ENCODE measurements around the gene RASGRP2.
A peak's percentile ranks its signal among the peaks of the same experiment; 100 is the strongest.

RASGRP2 gene

DNA sequence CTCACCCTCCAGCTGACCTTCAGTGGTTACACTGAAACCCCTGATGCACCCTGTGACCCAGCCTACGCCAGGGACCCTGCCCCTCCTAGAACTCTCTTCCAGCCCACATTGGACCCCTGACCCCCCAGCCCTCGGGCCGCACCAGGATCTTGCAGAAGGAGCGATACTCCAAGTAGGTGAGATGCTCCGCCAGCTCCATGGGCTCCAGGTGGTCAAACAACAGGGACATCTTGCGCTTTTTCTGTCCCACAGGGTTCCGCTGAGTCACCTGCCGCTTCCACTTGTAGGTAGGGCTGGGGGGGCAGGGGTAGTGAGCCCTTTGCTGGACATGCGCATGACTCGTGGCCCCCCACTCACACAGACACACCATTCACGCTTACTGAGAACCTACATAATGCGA lies 4.1 kb downstream of the RASGRP2 start:
- no peak for ATAC-seq
- no peak for DNase-seq

DNA sequence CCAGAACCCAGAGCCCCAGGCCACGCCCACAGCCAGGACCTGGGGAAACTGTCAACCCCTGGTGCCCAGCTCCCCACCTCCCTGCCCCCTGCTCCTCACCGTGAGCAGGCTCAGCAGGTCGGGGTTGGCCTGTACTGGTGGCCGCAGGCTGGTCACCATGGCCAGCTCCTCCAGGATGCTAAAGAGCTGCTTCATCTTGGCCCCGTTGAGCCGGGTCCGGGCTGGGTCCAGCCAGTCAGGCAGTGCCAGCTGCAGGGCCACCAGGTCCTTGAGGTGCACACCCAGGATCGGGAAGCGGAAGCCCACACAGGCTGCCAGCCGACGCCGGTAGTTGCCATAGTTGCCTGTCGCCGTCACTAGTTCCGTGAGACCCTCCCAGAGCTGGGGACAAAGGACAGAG lies 7.3 kb downstream of the RASGRP2 start:
- no peak for DNase-seq
- no peak for ATAC-seq

DNA sequence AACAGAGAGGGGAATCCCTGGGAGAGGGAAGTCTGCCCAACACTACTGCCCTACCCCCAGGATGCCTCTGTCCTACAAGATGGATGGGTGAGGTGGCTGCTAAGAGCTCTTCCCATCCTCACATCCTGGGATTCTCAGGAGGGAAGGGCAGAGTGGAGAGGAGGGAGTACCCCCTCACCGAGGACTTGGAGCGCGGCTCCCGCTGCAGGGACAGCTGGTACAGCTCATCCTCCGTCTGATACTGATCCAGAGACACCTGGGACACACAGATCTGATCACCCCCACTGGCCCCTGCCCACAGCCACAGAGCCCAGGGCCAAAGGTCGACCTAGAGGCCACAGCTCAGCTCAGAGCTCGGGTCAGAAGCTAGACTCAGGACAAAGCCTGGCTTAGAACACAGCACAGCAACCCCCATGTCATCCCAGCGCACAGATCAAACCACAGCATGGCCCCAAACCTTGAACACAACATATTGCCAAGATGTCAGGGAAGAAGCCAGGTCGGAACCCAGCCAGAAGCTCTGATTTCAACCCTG lies 8.2 kb downstream of the RASGRP2 start:
- no peak for ATAC-seq
- no peak for DNase-seq

DNA sequence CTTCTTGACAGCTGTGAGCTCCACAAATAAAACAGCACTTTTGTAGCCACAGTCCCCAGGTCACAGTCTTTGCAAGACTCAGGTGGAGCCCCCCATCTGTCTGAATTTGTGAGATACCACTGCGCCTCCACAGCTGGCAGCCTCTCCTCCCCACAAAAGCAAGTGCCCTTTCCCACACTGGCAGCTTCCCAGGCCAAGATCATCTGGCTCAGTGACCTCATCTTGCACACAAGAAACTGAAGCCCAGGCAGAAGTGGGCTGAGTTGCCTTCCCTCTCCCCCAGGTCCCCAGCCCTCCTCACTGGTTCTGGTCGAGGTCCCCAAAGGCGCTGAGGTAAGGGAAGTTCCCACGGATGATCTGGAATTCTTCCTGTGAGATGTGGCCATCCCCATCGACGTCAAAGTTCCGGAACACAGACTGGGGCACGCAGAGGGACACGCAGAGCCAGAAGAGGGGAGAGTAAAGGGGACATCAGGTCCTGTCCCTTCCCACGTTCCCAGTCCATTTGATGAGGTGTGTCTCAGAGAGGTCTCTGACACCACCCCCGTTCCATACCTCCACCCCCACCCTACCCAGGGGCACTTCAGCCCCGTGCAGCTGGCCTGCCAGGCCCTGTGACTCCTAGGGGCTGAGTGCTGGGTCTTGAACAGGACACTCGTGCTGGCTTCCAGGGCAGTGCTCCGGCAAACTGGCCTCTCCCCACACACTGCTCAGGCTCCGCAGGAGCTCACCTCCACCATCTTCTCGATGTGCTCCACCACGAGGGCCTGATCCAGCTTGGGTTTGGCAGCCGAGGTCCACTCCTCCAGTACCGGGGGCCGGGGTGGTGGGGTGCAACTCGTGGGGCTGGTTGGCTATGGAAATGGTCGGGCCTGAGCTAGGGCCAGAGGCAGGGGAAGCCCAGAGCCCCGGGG lies 8.9 kb downstream of the RASGRP2 start:
- peak; percentile 15 for ATAC-seq
- no peak for DNase-seq

GRCh38 chr11:64731601-64732000 lies 12.3 kb downstream of the RASGRP2 start:
- no peak for DNase-seq
- ATAC-seq = no peak

DNA sequence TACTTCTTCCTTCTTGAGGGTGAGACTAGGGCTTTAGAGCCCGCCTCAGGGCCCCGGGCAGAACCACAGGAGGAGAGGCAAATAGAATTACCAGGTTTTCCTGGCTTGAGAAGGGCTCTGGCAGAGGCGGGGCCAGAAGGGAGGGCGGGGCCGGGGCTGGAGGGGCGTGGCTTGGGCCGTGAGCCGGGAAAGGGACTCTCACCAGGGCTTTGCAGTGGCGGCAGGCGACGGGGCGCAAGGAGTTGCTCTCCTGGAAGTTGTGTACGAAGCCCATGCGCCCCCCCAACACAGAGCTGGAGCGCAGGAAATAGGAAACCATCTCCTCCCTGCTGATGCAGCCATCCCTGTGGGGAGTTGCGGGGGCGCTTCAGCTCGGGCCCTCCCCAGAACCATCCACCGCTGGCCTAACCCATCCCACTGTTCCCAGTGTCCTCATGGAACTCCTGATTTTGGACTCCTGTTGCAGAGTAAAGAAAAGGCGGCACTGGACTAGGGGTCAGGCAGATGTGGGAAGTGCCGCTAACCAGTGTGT lies 14.0 kb downstream of the RASGRP2 start:
- no peak for ATAC-seq
- DNase-seq = peak; percentile 39

DNA sequence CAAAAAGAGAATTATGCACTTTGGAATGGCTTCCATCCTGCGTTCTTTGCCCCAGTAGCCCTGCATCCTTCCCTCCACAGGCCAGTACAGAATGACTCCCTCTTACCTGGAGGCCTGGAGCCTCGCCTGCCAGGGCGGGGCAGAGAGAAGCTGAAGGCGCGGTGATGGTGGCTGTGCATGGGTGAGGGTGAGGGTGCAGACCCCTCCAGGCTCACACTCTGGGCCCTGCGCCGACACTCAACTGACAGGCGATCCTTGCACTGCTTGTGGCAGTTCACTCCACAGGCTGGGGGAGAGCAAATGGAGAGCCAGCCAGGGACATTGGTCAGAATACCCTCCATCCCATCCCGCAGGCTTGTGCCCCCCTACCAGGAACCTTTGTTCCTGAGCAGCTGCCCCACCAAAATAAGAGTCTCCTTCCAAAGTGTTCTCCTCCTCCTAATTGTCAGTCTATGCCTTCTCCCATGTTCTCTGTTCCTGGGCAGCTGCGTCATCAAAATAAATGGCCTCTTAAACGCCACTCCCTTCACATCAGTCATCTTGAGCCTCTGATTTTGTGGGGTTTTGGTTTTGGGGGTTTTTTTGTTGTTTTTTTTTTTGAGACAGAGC lies 15.1 kb downstream of the RASGRP2 start:
- DNase-seq = no peak
- ATAC-seq = no peak

DNA sequence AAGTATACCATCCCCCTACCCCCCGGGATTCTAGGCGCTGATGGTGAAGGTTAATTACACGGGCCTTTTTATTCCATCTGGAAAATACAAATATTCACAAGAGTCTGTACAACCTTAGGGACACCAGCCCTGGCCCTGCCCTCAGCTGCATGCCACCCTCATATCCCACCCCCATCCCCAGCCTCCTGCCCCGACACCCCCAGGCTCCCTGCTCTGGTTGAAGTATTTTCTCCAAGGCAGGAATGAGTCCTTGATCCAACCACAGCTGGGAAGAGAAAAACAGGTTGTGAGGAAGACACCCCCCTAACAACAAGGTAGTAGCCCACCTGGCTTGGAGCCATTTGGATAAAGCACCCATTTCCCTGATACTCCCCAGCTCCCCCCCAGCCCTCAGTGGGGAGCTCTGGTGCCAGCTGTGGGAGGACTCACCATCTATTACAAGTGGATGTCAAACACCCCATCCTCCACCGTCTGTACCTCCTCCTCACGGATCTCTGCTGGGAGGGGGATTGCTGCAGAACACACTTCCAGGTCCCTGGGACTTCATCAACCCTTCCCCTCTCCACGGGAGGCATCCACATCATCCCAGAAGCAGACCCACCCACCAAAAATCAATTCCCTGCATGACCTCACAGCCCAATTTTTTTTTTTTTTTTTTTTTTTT lies 16.9 kb downstream of the RASGRP2 start:
- DNase-seq (no peak), ATAC-seq (no peak)

GRCh38 chr11:64726211-64726641 lies 17.7 kb downstream of the RASGRP2 start:
- no peak for DNase-seq
- ATAC-seq = no peak

- DNase-seq (no peak), ATAC-seq (no peak)
Measured at GRCh38 chr11:64724863-64725532, 18.9 kb downstream of the RASGRP2 start.

DNA sequence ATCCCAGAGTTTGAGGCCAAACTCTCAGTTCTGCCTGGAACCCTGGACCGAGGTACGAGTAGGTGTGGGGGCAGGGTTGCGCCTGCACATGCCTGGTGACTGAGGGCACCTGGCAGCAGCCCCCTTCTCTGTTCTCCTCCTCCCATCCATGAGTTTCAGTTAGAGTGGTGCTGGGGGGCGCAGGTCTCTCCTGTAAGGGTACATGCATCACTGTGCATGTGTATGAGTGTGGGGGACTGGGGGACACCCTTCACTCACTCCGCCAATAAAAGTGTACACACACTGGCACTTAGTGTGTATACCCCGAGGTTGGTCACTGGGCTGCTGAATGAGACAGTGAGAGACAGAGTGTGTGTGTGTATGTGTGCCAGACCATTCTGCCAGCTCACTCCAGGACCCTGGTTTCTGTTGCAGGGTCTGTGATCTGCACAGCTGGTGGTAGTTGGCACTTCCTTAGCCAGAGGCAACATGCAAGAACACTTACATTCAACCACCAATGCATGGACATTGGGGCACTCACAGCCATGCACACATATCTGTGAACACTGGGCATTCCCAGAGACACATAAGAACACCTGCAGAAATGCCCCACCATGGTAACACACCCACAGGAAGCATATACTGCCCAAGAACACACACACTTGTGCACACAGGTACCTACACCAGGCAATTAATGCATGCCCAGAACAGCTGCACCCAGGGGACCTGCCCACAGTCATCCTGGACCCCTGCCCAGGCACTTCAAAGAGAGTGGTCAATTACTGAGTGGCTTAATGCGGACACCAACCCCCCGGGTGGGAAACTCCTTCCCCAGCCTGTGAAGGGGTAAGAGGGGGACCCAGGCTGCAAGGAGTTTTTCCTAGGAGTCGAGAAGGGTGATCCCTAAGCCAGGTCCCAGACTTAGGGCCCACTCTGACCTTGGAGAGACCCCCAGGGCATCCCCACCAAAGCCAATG lies 19.8 kb downstream of the RASGRP2 start:
- ATAC-seq = no peak

GRCh38 chr11:64723117-64723906 lies 20.6 kb downstream of the RASGRP2 start, which contains the start of gene NRXN2:
Gene NRXN2, minus strand, starts transcription at chr11:64723197. Its CDS starts 9,498 bp downstream, at chr11:64713699.
- peak; percentile 89 for DNase-seq
- ATAC-seq = peak; percentile 96

More for the DNA sequence above, 19.8 kb downstream of the RASGRP2 start:
- DNase-seq = no peak

- no peak for ATAC-seq
- no peak for DNase-seq
Measured at GRCh38 chr11:64722141-64723065, 21.5 kb downstream of the RASGRP2 start.

GRCh38 chr11:64721359-64721699 lies 22.6 kb downstream of the RASGRP2 start:
- no peak for DNase-seq
- ATAC-seq = no peak

DNA sequence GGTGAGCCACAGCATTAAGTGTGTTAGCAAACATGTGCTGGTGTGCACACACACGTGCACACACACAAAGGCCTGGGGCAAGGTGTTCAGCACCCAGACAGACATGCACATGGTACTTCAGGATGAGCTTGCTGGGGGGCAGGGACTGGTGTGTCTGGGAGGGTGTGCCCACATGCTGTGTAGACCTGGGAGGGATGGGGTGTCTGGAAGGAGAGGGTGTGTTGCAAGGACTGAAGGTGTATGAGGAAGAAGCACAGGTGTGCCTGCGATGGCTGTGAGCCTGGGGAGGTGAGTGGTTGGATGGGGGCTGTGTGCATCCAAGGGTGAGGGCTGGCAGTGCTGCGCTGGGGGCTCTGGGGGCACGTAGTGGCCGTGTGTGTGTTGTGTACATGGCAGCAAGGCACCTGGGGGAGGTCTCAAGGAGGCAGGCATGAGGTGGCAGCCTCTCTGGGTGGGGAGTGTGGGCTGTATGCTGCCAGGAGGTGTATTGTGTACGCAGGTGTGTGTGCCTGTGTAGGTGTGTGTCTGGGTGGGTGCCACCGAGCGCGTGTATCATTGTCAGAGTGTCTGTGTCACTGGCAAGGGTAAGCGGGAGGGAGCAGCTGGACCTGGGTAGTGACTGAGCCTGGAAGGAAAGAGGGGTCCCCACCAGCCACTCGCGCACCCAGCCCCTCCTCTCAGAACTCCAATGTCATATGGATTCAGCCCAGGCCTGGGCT lies 23.1 kb downstream of the RASGRP2 start:
- no peak for DNase-seq
- no peak for ATAC-seq

- no peak for ATAC-seq
Measured at GRCh38 chr11:64720167-64720566, 23.8 kb downstream of the RASGRP2 start.

GRCh38 chr11:64719406-64719805 lies 24.5 kb downstream of the RASGRP2 start:
- ATAC-seq = no peak

More at GRCh38 chr11:64720167-64720566, 23.8 kb downstream of the RASGRP2 start:
- DNase-seq = no peak

DNA sequence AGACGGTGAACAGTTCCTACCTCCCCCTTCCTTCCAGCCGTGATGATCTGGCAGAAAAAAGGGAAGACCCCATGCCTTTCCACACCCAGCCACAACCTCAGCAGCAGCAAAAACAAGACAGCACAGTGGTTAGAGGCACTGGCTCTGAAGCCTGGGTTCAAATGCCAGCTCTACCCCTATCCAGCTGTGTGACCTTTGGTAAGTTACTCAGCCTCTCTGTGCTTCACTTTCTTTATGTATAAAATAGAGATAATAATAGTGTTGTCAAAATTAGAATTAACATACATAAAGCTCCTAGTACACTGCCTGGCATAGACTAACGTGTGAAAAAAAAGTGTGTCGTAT lies 25.2 kb downstream of the RASGRP2 start:
- DNase-seq (no peak), ATAC-seq (no peak)

More at GRCh38 chr11:64719406-64719805, 24.5 kb downstream of the RASGRP2 start:
- no peak for DNase-seq
